SH-SY5Y (cell line): ENCODE data around the gene REXO2.

Experiments used
- GATA2 ChIP-seq: IDR thresholded peaks from 2 replicates; pipeline ENCODE4 v1.6.1; 2011; ENCODE audit warnings: mild to moderate bottlenecking, low read depth, low read length
- GATA3 ChIP-seq: IDR thresholded peaks from 2 replicates; pipeline ENCODE4 v1.6.1; 2011; ENCODE audit warnings: low read depth, mild to moderate bottlenecking, low read length, moderate library complexity

The REXO2 gene

GRCh38 chr11:114416441-114416961 is 22.8 kb upstream of the REXO2 start:
- TF ChIP-seq GATA2 (no peak), GATA3 (no peak)

GRCh38 chr11:114426280-114426679 is 13.0 kb upstream of the REXO2 start:
- TF ChIP-seq GATA3 (no peak), GATA2 (no peak)

GRCh38 chr11:114430290-114430689 is 9.0 kb upstream of the REXO2 start:
- TF ChIP-seq GATA2 (no peak), GATA3 (no peak)

GRCh38 chr11:114432893-114433292 is 6.4 kb upstream of the REXO2 start:
- TF ChIP-seq GATA2, result no peak
- no peak for TF ChIP-seq GATA3

GRCh38 chr11:114433376-114433775 is 5.9 kb upstream of the REXO2 start:
- TF ChIP-seq GATA3 (no peak), GATA2 (no peak)

GRCh38 chr11:114438303-114438702 is 964 bp upstream of the REXO2 start:
- TF ChIP-seq GATA3 (no peak), GATA2 (no peak)

- TF ChIP-seq GATA2 (peak; percentile 85), GATA3 (peak; percentile 84)
Measured at GRCh38 chr11:114440121-114440860, 1.0 kb downstream of the REXO2 start.

GRCh38 chr11:114440971-114441763 is 1.9 kb downstream of the REXO2 start:
- TF ChIP-seq GATA3, result no peak
- TF ChIP-seq GATA2, result no peak

GRCh38 chr11:114441921-114442320 is 2.7 kb downstream of the REXO2 start:
- TF ChIP-seq GATA2, result no peak
- TF ChIP-seq GATA3, result no peak

GRCh38 chr11:114442536-114442935 is 3.3 kb downstream of the REXO2 start:
- TF ChIP-seq GATA2 (no peak), GATA3 (no peak)

GRCh38 chr11:114447444-114447843 is 8.2 kb downstream of the REXO2 start:
- TF ChIP-seq GATA2 (no peak), GATA3 (no peak)

GRCh38 chr11:114447892-114448291 is 8.6 kb downstream of the REXO2 start:
- TF ChIP-seq GATA3 (no peak), GATA2 (no peak)

GRCh38 chr11:114448749-114449482 is 9.6 kb downstream of the REXO2 start:
- TF ChIP-seq GATA2, result no peak
- no peak for TF ChIP-seq GATA3

- TF ChIP-seq GATA3, result no peak
- no peak for TF ChIP-seq GATA2
Measured at GRCh38 chr11:114449845-114450244, 10.6 kb downstream of the REXO2 start.

GRCh38 chr11:114452399-114452798 is 13.1 kb downstream of the REXO2 start:
- TF ChIP-seq GATA3, result no peak
- no peak for TF ChIP-seq GATA2
